Gastrocnemius medialis (tissue), 4 donors: ENCODE data around the gene MIGA1. TPM values are rescaled to one million over a fixed set of nuclear protein-coding genes. Genes with fewer than 3 reads are reported as not detected.
"Not testable (repeated sequence)": the region's sequence is repeated elsewhere in the genome, so short reads cannot be mapped to it uniquely, and the experiment has no call there.

Experiments used
- ATAC-seq, 2 donors: fragments of 150-250 bp; one replicate each; pipeline ENCODE4 v1.9.1; 2016
- DNase-seq, 2 donors: peaks; one replicate each; pipeline ENCODE4 v3.0.0-alpha.2; 2019
- H3K27ac ChIP-seq, 4 donors: fragments of 200-600 bp; sonication (generic); 1 replicate in 1 of 4; 2 replicates in 3 of 4; pipeline ENCODE4 v1.5.1; 2016 to 2018; ENCODE audit warnings: mild to moderate bottlenecking in 2 of 4, moderate library complexity in 1 of 4
- H3K27me3 ChIP-seq, 3 donors: fragments of 200-600 bp; sonication (generic) in 2 of 3; 1 replicate in 1 of 3; 2 replicates in 2 of 3; pipeline versions ENCODE4 v1.5.1 to v1.6.0; 2016 to 2019; ENCODE audit warnings: mild to moderate bottlenecking in 1 of 3, moderate library complexity in 1 of 3
- H3K36me3 ChIP-seq, 2 donors: fragments of 200-600 bp; sonication (generic) in 1 of 2; one replicate each; pipeline ENCODE4 v1.5.1; 2017 to 2018
- H3K4me1 ChIP-seq, 2 donors: fragments of 200-600 bp; sonication (generic) in 1 of 2; one replicate each; pipeline ENCODE4 v1.5.1; 2016 to 2017; ENCODE audit warnings: mild to moderate bottlenecking in 2 of 2
- H3K4me3 ChIP-seq, 4 donors: fragments of 200-600 bp; sonication (generic) in 3 of 4; 1 replicate in 1 of 4; 2 replicates in 3 of 4; pipeline ENCODE4 v1.5.1; 2016 to 2019; ENCODE audit warnings: mild to moderate bottlenecking in 2 of 4
- H3K9me3 ChIP-seq, 3 donors: fragments of 200-600 bp; sonication (generic) in 2 of 3; 1 replicate in 1 of 3; 2 replicates in 2 of 3; pipeline ENCODE4 v1.5.1; 2016 to 2019
- POLR2A ChIP-seq, 2 donors: fragments of 450-650 bp; IDR thresholded peaks; one replicate each; pipeline ENCODE4 v1.6.1; 2017; ENCODE audit warnings: antibody characterized with exemption in 2 of 2, mild to moderate bottlenecking in 2 of 2, moderate library complexity in 2 of 2
- in situ Hi-C, 4 donors: fragments of 200-750 bp; cut with MboI; loops; one replicate each; pipeline versions ENCODE4 v1.15.0 to v1.8.0; 2017; ENCODE audit warnings: low sequenced_read_pairs in 4 of 4
- intact Hi-C: fragments of 100-400 bp; cut with DNase I; formaldehyde crosslinking; loops from one replicate; pipeline ENCODE4 v1.15.1; 2023; ENCODE audit warnings: low total_unique reads
- total RNA-seq, 4 donors: library from RNA; depleted of rRNA; stranded (reverse); fragments of >200 nt; gene quantifications; one replicate each; pipeline versions ENCODE4 v1.1.0 to v1.2.3, GENCODE V29; 2016
- TF ChIP-seq, protein P1 (sequence below), 5 experiments: fragments of 450-650 bp in 3 of 5; fragments of 200-600 bp in 2 of 5; sonication (generic) in 2 of 5; IDR thresholded peaks in 4 of 5; conservative IDR thresholded peaks in 1 of 5; 1 replicate in 4 of 5; 2 replicates in 1 of 5; pipeline ENCODE4 v1.5.1; 2016 to 2019; ENCODE audit warnings: antibody characterized with exemption in 5 of 5, mild to moderate bottlenecking in 3 of 5, moderate library complexity in 3 of 5

The MIGA1 gene
- total RNA-seq, 4 donors from 2014 or later, result 15.0 to 21.7 (median 19.2) TPM

DNA sequence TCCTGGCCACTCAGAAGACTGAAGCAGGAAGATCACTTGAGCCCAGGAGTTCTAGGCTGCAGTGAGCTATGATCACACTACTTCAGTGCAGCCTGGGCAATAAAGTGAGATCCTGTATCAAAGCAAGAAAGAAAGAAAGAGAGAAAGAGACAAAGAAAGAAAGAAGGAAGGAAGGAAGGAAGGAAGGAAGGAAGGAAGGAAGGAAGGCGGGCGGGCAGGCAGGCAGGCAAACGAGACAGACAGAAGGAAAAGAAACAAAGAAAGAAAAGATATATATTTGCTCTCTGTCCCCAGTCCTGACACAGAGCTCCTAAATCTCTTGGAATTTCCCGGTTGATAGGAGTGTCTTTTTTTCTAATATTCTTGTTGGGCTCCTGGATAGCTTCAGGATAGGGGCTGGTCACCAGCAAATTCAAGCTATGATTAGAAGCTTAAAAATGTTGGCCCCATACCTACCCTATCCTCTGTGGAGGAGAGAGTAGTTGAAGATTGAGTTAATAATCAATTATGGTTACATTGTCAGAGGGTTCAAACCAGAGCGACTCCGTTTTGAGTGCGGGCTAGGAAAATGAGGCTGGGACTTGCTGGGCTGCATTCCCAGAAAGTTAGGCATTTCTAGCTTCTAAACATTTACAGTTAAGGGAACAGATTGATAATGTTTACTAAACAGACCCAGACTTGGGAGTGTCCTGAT lies 3.3 kb upstream of the MIGA1 start:
- intact Hi-C loops, result no loop called here

DNA sequence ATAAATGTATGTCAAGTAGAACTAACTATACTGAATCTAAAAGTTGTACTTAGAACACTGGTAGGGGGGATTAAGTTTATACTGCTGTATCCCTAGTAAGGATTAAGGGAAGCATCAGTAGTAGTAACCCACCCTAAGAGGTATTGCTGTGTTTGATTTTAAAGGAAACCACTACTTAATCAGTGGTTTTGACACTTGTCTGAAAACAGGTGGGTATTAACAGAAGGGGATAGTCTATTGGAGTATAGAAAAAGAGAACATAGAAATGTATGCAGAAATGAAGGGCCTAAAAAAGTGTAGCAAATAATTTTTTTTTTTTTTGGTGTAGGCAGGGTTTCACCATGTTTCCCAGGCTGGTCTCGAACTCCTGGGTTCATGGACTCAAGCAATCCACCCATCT lies 2.2 kb downstream of the MIGA1 start:
- in situ Hi-C loops, result no loop called here
- ATAC-seq, result no peak
- Histone ChIP-seq H3K9me3 (no peaks in the 10 kb centered on the region), H3K4me1 (peaks cover 16% of the 10 kb centered on the region in 2 donors), H3K27me3 (no peaks in the 10 kb centered on the region), H3K36me3 (peaks cover 0 to 28% of the 10 kb centered on the region in 2 donors), H3K27ac (no peak overlapping the region), H3K4me3 (no peak overlapping the region)
- no peak for TF ChIP-seq POLR2A (IDR thresholded peaks at IDR 0.05)
- TF ChIP-seq, protein P1, sequence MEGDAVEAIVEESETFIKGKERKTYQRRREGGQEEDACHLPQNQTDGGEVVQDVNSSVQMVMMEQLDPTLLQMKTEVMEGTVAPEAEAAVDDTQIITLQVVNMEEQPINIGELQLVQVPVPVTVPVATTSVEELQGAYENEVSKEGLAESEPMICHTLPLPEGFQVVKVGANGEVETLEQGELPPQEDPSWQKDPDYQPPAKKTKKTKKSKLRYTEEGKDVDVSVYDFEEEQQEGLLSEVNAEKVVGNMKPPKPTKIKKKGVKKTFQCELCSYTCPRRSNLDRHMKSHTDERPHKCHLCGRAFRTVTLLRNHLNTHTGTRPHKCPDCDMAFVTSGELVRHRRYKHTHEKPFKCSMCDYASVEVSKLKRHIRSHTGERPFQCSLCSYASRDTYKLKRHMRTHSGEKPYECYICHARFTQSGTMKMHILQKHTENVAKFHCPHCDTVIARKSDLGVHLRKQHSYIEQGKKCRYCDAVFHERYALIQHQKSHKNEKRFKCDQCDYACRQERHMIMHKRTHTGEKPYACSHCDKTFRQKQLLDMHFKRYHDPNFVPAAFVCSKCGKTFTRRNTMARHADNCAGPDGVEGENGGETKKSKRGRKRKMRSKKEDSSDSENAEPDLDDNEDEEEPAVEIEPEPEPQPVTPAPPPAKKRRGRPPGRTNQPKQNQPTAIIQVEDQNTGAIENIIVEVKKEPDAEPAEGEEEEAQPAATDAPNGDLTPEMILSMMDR (IDR thresholded peaks at IDR 0.05 in 4 of 5, conservative IDR thresholded peaks at IDR 0.05 in 1 of 5), result no peak
- intact Hi-C loops, result no loop called here
- DNase-seq, result no peak

More for the DNA sequence above, 3.3 kb upstream of the MIGA1 start:
- no peak overlapping the region for H3K27ac ChIP-seq
- no peak overlapping the region for H3K4me3 ChIP-seq
- DNase-seq (no peak), ATAC-seq (no peak)
- H3K4me1 ChIP-seq, result peaks cover 16% of the 10 kb centered on the region in 2 donors
- in situ Hi-C loops, result no loop called here
- no peaks in the 10 kb centered on the region for H3K9me3 ChIP-seq
- H3K36me3 ChIP-seq, result no peaks in the 10 kb centered on the region
- H3K27me3 ChIP-seq, result no peaks in the 10 kb centered on the region
- TF ChIP-seq, protein P1 (IDR thresholded peaks at IDR 0.05 in 4 of 5, conservative IDR thresholded peaks at IDR 0.05 in 1 of 5), result no peak
- TF ChIP-seq POLR2A (IDR thresholded peaks at IDR 0.05), result no peak

DNA sequence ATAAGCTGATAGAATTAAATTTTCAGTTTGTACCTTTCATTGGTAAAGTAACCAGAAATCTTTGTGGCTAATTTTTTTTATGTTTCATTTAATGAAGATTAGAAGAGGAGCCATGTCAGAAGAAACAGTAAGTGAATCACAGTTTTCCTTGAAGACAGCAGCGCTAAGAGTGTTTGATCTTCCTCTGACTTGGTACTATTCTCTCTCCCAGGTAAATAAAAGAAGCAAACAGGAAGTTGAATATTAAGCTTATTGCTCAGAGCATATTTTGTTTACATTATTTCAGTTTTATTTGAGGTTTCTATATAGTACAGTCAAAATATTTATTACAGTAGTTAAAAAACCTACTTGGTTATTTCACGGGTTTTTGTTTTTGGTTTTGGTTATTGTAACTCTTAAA lies 3.7 kb downstream of the MIGA1 start:
- TF ChIP-seq POLR2A (IDR thresholded peaks at IDR 0.05), result no peak
- TF ChIP-seq, protein P1 (IDR thresholded peaks at IDR 0.05 in 4 of 5, conservative IDR thresholded peaks at IDR 0.05 in 1 of 5), result no peak
- Histone ChIP-seq H3K27ac (no peak overlapping the region), H3K4me1 (peaks cover 16% of the 10 kb centered on the region in 2 donors), H3K4me3 (no peak overlapping the region), H3K9me3 (no peaks in the 10 kb centered on the region), H3K27me3 (no peaks in the 10 kb centered on the region), H3K36me3 (peaks cover 0 to 38% of the 10 kb centered on the region in 2 donors)
- ATAC-seq (no peak), DNase-seq (no peak)
- in situ Hi-C loops (no loop called here), intact Hi-C loops (no loop called here)

DNA sequence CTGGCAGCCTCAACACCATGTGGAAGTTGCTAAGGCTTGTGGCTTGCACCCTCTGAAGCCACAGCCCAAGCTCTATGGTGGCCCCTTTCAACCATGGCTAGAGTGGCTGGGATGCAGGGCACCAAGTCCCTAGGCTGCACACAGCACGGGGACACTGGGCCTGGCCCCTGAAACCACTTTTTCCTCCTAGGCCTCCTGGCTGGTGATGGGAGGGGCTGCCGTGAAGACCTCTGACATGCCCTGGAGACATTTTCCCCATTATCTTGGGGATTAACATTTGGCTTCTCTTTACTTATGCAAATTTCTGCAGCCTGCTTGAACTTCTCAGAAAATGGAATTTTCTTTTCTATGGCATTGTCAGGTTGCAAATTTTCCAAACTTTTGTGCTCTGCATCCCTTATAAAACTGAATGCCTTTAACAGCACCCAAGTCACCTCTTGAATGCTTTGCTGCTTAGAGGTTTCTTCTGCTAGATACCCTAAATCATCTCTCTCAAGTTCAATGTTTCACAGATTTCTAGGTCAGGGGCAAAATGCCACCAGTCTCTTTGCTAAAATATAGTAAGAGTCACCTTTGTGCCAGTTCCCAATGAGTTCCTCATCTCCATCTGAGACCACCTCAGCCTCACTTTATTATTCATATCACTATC lies 6.8 kb downstream of the MIGA1 start:
- DNase-seq, H3K4me1 ChIP-seq, intact Hi-C loops, in situ Hi-C loops, H3K27ac ChIP-seq, H3K9me3 ChIP-seq, H3K27me3 ChIP-seq, ATAC-seq, H3K4me3 ChIP-seq: not testable (repeated sequence)
- peaks cover 0 to 55% of the 10 kb centered on the region in 2 donors for H3K36me3 ChIP-seq

DNA sequence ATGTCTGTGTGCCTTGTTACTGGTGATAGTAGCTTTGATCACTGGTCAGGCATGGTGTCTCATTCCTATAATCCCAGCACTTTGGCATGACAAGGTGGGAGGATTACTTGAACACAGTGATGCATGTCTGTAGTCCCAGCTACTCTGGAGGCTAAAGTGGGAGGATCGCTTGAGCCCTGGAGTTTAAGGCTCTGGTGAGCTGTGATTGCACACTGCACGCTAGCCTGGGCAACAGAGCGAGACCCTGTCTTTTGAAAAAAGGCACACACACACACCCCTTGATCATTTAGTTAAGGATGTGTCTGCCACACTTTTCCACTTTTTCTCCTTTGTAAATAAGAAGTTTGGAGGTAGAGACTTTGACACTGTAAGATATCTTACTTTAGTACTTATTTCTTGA lies 15.1 kb downstream of the MIGA1 start:
- no peak for ATAC-seq
- no peak for TF ChIP-seq POLR2A (IDR thresholded peaks at IDR 0.05)
- TF ChIP-seq, protein P1 (IDR thresholded peaks at IDR 0.05 in 4 of 5, conservative IDR thresholded peaks at IDR 0.05 in 1 of 5), result no peak
- intact Hi-C loops (no loop called here), in situ Hi-C loops (no loop called here)
- no peak overlapping the region for H3K27ac ChIP-seq
- DNase-seq, result no peak
- no peak overlapping the region for H3K4me3 ChIP-seq
- no peaks in the 10 kb centered on the region for H3K4me1 ChIP-seq
- no peaks in the 10 kb centered on the region for H3K27me3 ChIP-seq
- no peaks in the 10 kb centered on the region for H3K9me3 ChIP-seq
- H3K36me3 ChIP-seq, result peaks cover 0 to 10% of the 10 kb centered on the region in 2 donors
